HS-5 (cell line): Measurements from ENCODE around the gene CXCL16.

Source experiments
- DNase-seq: peaks from one replicate; pipeline ENCODE4 v3.0.0-alpha.2; 2012; ENCODE audit warnings: low read depth

The CXCL16 gene, protein sequence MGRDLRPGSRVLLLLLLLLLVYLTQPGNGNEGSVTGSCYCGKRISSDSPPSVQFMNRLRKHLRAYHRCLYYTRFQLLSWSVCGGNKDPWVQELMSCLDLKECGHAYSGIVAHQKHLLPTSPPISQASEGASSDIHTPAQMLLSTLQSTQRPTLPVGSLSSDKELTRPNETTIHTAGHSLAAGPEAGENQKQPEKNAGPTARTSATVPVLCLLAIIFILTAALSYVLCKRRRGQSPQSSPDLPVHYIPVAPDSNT

DNA sequence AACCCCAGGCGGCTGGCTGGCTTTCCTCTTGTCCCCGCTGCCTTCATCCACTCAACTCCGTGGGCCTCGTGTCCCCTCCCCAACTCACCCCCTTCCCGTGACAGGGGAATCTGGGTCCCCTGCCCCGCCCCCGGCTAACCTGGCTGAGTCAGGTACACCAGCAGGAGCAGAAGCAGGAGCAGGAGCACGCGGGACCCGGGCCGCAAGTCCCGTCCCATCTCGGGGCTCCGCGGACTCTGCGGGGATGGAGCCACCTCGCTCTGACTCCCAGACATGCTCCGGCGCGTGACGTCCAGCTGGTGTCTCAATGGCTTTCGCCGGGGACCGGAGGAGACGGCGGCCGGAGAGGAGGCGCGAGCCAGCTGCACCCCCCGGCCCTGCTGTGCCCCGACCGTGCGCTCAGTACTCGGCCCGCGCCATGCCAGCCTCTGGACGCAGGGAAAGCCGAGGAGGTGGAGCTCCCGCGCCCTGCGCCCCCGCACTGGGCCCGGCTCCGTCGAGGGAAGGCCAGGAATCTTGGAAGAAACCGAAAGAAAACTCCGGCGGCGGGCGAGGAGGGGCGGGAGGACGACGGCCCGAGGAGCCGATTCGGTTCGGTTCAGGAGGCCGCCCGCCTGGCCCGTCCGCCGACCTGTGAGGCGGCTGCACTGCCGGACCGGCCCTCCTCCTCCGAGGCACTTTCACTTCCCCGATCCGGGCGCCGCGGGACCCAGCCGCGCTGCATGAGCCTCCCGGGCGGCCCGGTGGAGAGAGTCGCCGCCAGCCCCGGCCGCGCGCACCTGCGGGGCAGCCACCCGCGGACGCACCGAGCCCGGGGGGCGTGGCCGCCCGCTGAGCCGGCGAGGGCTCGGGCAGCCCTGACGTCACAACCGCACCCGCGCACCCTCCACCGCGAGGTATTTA lies at the start of gene CXCL16, which contains the start of gene ZMYND15:
Gene CXCL16, minus strand, starts transcription at position 807 of the 903 bp plus-strand sequence. Its CDS starts 589 bp downstream, at position 218.
Gene ZMYND15, plus strand, starts transcription at position 712 of the 903 bp plus-strand sequence. CDS start 716 bp downstream, outside the sequence.
- DNase-seq, result no peak

DNA sequence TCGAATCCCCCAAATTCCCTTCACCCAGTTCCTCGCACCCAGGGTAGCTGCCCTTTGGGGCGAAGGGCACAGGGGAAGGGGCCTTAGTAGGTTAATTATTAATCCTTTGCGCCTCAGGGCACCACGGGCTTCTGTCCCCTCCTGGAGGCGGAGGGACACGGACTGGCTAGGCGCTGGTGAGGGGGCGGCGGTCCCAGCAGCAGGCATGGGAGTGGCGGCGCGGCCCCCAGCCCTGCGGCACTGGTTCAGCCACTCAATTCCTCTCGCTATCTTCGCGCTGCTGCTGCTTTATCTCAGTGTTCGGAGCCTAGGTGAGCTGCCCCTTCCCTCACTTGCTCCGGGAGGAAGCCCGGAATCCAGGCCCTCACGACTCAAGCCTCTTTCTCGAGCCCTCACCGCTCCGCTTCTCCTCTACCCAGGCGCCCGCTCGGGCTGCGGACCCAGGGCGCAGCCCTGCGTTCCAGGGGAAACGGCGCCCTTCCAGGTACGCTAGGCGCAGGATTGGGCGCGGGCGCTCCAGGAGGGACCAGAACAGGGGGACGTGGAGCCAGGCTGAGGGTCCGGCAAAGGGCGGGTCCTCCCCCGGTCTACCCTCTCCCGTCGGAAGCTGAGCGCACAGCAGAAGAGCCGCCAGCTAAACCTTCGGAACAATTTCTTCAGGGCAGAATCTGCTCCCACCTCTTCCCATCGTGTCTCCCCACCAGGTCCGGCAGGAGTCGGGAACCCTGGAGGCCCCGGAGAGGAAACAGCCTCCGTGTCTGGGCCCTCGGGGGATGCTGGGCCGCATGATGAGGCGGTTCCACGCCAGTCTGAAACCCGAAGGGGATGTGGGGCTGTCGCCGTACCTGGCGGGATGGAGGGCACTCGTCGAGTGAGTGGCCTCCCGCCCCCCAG lies 49.3 kb upstream of the CXCL16 start, which contains the start of gene GLTPD2:
Gene GLTPD2, plus strand, starts transcription at position 158 of the 894 bp plus-strand sequence. Its CDS starts 48 bp downstream, at position 206.
- DNase-seq, result no peak

DNA sequence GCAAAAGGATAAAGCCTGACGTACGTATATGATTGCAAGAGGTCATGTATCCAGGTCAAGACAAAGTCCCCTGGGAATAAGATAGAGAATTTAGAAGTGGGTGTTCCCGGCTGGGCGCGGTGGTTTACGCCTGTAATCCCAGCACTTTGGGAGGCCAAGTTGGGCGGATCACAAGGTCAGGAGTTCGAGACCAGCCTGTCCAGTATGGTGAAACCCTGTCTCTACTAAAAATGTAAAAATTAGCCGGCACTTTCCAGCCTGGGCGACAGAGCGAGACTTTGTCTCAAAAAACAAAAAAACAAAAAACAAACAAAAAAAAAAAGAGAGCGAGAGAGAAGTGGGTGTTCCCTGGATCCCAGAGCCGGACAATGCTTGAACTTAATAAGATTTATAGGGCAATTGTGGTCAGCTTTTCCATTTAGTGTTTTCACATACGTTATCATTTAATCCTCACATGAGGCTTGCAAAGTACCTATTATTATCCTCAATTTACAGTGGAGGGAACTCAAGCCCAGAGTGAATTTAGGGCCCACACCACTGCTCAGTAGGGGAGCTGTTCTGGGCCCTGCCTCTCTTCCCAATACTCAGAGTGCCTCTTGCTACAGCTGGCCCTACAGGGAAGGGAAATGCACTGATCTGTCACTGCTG lies 48.6 kb upstream of the CXCL16 start:
- no peak for DNase-seq

DNA sequence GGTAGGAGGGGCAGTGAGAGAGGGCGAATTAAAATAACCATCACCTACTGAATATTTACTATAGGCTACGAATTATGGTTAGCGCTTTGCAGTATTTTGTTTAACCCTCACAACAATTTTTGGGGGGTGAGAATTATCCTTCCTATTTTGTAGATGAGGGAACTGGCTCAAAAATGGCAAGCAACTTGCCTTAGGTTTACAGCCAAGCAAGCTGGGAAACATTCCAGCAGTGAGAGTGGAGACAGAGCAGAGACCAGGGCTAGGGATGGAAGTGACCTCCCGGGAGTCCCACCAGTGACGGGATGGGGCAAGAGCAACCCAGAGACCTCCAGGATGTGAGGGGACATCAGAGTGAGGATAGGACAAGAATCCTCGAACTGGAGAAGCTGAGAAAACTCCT lies 46.8 kb upstream of the CXCL16 start:
- no peak for DNase-seq

DNA sequence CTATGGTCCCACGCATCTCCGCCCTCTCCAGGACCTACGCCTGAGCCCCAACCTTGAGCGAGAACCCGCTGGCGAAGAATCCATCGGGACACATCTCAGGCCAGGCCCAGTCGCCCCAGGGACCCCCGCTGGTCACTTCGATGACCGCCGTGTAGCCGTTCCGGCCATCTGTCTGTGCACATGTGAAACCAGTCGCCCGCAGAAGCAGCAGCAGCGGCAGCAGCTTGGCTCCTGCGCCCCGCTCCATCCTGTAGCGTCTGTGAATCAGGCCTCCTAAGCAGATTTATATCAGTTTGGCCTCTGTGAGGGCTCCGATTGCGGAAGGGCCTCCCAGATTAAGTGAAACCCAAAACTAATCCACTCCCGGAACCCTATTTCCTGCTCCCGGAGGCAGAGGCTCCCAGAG lies 46.4 kb upstream of the CXCL16 start, which contains the start of gene VMO1:
Gene VMO1, minus strand, starts transcription at position 259 of the 406 bp plus-strand sequence. Its CDS starts 12 bp downstream, at position 247.
- no peak for DNase-seq

DNA sequence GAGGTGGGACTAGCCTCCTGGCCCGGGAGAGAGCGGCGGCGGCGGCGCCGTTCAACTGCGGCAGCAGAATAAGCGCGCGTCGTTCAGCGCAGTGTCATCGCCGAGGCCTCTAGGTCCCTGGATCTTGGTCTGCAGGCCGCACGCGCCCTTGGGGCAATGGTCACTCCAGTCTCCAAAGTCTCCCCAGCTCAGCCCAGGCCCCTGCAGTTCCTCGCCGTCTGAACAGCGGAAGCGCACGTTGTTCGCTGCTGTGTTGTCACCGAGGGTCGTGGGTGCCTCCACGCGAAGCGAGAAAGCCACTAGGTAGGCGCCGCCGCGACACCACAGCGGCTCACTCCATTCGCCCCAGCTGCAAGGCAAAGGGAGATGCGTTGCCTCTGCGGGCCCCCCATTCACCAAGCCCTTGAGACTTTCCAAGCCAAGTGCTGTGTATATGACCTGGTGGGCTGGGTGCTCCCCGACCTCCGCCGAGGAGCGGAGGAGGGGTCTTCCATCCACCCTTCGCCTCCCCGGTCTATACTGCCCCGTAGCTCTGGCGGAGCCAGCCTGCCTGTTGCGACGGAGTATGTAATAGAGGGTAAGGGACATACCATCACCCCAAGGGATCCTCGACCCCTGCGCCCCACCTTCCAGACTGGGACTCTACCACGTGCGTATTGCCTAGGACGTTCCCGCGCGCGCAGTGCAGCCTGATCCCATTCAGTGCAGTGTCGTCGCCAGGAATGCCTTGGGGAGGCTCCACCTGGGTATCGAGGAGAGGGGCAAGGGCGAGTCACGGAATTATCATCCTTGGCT lies 45.8 kb upstream of the CXCL16 start:
- no peak for DNase-seq

DNA sequence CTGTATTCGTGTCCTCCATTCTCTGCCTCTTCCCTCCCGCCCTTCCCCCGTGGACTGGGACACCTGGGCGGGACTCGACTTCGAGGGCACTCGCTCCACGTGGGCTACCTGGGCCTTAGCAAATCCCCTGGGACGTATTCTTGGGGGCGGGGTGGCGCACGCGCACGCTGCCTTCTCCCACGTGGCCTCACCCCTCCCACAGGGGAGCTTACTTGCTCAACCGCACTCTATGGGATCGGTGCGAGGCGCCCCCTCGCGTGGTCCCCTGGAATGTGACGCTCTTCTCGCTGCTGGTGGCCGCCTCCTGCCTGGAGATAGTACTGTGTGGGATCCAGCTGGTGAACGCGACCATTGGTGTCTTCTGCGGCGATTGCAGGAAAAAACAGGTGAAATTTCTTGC lies 42.9 kb upstream of the CXCL16 start:
- no peak for DNase-seq

DNA sequence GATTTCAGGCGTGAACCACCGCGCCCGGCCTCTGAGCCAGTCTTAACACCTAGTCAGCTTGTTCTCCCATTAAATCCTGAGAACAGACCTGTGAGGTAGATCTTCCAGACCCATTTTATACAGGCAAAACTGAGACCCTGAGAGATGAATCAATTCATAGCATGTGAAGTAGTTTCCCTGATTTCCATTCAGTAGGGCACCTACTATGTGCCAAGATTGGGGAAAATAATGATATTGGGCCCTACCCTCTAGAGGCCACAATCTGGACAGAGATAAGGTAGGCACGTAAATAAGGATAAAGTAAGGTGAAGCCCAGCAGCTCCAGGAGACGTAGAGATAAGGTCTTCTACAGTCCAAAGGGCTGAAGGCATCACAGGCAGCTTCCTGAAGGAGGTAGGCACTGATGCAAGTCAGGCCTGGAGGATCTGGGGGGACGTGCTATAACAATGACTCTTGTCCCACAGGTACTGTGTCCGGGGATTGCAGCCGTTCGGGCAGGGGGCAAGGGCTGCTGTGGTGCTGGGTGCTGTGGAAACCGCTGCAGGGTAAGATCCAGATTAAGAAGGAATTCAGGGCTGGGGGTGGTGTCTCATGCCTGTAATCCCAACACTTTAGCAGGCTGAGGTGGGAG lies 40.7 kb upstream of the CXCL16 start:
- DNase-seq, result no peak

DNA sequence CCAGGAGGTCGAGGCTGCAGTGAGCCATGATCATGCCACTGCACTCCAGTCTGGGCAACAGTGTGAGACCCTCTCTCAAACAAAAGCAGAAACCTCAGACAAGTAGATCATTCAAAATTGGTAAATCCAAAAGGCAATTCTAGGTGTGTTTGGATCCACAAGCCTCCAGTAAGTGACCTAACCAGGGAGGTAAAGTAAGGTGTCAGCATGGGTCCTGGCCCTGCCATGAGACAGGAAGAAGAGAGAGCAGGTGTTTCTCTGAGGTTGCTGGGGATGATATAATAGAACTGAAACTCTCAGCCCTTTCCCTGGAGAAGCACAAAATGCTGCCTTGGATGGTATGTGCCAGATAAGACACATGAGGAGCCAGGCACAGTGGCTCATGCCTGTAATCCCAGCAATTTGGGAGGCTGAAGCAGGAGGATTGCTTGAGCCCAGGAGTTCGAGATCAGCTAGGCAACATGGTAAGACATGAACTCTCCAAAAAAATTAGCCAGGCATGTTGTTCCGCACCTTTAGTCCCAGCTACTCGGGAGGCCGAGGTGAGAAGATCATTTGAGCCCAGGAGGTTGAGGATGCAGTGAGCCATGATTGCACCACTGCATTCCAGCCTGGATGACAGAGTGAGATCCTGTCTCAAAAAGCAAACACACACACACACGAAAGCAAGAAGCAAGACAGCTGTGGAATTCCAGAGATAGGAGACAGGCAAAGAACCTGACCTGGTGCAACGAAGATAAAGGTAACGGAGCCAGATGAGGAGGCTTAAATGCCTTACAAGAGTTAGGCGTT lies 38.4 kb upstream of the CXCL16 start:
- no peak for DNase-seq

DNA sequence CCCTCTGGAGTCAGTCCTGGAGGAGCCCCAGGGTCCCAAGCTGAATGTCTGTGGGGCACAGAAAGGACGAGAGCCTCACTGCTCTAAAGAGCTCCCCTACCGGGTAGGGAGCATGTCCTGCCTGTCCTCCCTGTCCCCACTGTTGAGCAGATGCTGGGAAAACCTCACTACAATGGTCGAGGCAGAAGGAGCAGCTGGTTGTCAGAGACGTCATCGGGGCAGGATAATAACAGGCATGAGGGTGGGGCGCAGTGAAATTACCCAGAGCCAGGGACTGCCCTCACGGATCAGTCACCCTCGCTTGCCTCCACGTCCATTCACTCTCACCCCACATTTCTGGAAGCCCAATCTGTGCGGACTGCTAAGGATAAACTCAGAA lies 32.5 kb upstream of the CXCL16 start:
- DNase-seq, result no peak

DNA sequence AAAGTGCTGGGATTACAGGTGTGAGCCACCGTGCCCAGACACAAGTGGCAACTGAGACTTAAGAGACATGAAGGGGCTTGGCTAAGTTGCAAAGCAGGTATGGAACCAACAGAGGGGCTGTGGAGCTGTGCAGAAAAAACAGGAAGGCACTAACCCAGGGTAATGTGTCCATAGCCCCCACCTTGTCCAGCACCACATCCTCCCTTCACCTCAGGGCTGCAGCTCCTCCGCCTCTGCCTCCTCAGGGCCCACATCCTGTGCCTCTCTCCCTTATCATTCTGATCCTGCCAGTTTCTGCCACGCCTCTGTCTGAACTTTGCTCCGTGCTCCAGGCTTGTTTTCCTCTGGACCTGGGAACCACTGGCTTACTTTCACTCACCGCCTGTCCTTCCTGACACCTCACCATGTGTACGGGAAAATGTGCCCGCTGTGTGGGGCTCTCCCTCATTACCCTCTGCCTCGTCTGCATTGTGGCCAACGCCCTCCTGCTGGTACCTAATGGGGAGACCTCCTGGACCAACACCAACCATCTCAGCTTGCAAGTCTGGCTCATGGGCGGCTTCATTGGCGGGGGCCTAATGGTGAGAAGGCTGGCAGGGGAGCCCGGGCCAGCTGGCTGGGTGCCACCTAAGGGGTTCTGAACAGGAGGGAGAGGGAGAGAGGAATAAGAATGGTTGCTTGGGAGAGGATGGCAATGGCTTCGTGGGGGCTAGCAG lies 31.9 kb upstream of the CXCL16 start, which contains the start of gene TM4SF5:
Gene TM4SF5, plus strand, starts transcription at position 368 of the 716 bp plus-strand sequence. Its CDS starts 37 bp downstream, at position 405.
- no peak for DNase-seq

DNA sequence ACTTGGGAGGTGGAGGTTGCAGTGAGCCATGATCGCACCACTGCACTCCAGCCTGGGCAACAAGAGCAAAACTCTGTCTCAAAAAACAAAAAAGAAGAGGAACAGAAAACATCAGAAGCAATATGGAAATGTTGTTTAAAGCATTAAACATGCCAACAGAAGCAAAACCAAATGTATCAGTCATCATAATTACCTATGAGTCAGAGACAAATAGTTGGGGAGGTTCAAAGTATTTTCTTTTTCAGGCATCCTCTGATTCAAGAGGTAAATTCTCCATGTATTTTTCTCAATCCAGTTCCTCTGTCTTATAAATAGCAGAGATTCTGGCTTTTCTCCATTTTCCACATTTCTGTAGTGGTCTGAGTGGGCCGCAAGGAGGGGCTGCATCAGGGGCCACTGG lies 29.9 kb upstream of the CXCL16 start:
- no peak for DNase-seq

DNA sequence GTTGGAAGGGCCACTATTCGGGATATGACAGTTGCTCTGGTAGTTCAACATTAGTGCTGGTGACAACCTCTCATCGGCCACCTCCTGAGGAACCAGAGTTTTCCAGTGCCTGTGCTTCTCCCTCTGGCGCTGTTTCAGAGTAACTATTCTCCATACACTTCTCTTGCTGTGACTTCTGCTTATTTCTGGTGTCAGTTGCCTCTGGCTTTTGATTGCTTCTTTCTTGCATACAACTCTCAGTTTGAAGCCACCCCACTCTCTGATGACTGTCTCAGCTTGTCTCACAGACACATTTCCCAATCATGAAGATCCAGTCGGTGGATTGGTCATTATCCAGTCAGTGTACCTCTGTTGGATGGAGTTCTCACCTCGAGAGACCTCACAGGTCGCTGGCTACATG lies 28.6 kb upstream of the CXCL16 start:
- DNase-seq, result no peak

DNA sequence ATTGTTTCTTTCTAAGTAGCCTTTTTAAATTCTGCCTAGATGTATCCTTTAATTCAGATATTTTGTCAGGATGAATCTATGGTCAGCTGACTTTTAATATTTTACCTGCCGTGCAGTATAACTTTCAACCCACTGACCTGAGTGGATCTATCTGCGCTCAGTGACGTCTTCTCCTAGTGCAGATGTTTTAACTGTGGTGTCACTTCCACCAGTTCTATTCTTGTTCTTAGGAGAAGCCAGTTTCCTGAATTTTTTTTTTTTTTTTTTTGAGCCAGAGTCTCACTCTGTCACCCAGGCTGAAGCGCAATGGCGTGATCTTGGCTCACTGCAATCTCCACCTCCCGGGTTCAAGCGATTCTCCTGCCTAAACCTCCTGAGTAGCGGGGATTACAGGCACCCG lies 27.0 kb upstream of the CXCL16 start:
- no peak for DNase-seq

DNA sequence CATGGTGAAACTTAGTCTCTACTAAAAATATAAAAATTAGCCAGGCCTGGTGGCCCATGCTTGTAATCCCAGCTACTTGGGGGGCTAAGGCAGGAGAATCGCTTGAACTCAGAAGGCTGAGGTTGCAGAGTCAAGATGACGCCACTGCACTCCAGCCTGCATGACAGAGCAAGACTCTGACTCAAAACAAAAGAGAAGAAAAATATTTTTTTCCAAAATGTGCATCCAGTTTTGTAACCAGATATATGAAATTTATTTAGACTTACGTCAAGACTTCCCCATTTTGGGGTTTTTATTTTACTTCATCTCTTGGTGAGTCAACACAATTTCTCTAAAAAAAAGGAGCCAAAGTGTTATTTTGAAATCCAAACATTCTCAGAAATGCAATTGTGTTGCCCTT lies 26.5 kb upstream of the CXCL16 start:
- no peak for DNase-seq

DNA sequence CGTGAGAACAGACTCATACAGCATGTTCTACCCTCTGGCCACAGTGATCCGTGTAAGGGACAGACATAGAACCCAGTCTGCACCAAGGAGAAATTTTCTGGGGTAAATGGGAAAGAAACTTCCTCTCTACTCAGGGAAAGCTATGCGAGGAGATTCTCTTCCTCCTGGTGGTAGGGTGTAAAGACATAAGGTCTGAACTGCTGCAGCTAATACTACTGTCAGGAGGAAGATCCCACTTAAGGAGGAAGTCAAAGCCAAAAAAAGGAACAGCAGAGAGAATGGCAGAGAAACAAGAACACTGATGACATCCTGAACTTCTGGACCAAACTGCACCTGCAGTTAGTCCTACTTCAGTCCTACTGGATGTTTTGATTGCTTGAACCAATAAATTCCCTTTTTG lies 24.9 kb upstream of the CXCL16 start:
- no peak for DNase-seq

DNA sequence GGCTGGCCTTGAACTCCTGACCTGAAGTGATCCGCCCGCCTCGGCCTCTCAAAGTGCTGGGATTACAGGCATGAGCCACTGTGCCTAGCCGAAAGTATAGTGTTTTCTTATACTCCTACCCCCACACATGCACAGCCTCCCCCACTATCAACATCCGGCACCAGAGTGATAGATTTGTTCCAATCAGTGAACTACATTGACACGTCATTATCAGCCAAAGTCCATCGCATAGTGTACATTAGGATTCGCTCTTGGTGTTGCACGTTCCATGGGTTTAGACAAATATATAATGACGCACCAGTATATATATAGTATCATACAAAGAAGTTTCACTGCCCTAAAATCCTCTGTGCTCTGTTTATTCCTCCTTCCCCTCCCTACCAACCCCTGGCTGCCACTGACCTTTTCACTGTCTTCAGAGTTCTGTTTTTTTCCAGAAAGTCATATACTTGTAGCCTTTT lies 20.1 kb upstream of the CXCL16 start:
- DNase-seq, result no peak

DNA sequence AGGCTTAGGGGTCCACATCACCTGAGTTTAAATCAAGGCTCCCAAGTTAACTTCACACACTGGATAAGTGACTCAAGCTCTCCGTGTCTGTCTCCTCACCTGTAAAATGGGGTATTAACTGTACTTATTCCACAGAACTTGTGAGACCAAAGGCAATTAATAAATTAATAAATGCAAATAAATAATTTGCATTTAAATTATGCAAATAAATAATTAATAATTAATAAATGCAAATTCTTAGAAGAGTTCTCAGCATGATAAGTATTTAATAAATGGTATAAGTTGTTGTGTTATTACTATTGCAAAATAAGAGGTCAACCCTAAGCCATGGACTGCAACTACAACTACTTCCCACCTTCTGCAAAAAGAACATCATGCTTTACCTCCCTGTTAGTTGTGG lies 13.7 kb upstream of the CXCL16 start:
- DNase-seq, result no peak
